Neuronal stem cell (in vitro differentiated cells): ENCODE data around the gene BMP6.
A peak's percentile ranks its signal among the peaks of the same experiment; 100 is the strongest.

Source experiments
- DNase-seq: peaks from one replicate; pipeline ENCODE4 v3.0.0-alpha.2; 2013; ENCODE audit warnings: low spot score
- H2AFZ ChIP-seq: one replicate; pipeline ENCODE4 v1.6.1; 2013; ENCODE audit warnings: mild to moderate bottlenecking, low read length, inconsistent platforms
- H2AK5ac ChIP-seq: 2 replicates; pipeline ENCODE4 v1.6.1; 2013; ENCODE audit warnings: low read depth, mild to moderate bottlenecking, inconsistent platforms, low read length, moderate library complexity, mixed read lengths
- H2BK120ac ChIP-seq: 2 replicates; pipeline ENCODE4 v1.6.1; 2013; ENCODE audit warnings: low read depth, mild to moderate bottlenecking, inconsistent platforms, low read length, moderate library complexity, mixed read lengths
- H2BK12ac ChIP-seq: one replicate; pipeline ENCODE4 v1.6.1; 2013; ENCODE audit warnings: low read length, inconsistent platforms
- H2BK15ac ChIP-seq: 2 replicates; pipeline ENCODE4 v1.6.1; 2013; ENCODE audit warnings: mild to moderate bottlenecking, low read length, inconsistent platforms, mixed read lengths
- H2BK5ac ChIP-seq: one replicate; pipeline ENCODE4 v1.6.1; 2013; ENCODE audit warnings: inconsistent platforms, mild to moderate bottlenecking, low read length, moderate library complexity
- H3K14ac ChIP-seq: one replicate; pipeline ENCODE4 v1.6.1; 2013; ENCODE audit warnings: low read length, inconsistent platforms
- H3K18ac ChIP-seq: 2 replicates; pipeline ENCODE4 v1.6.1; 2013; ENCODE audit warnings: low read length, inconsistent platforms
- H3K23ac ChIP-seq: 2 replicates; pipeline ENCODE4 v1.6.1; 2013; ENCODE audit warnings: low read depth, mild to moderate bottlenecking, mixed read lengths, low read length, inconsistent platforms; ENCODE audit not compliant: poor library complexity
- H3K27ac ChIP-seq: replicated peaks from 3 replicates; pipeline ENCODE4 v1.5.1; 2013; ENCODE audit warnings: low read length, inconsistent platforms
- H3K27me3 ChIP-seq, 3 experiments: 2 replicates each; pipeline ENCODE4 v1.6.1; 2013; ENCODE audit warnings: low read length in 3 of 3, mild to moderate bottlenecking in 2 of 3, inconsistent platforms in 1 of 3, low read depth in 1 of 3, mixed read lengths in 1 of 3, moderate library complexity in 1 of 3; ENCODE audit not compliant: control insufficient read depth in 3 of 3, insufficient read depth in 3 of 3
- H3K36me3 ChIP-seq, 2 donors: replicated peaks in 1 of 2; 2 replicates each; pipeline ENCODE4 v1.6.1; 2013; ENCODE audit warnings: low read length in 2 of 2; ENCODE audit not compliant: control insufficient read depth in 2 of 2, insufficient read depth in 2 of 2
- H3K4ac ChIP-seq: 2 replicates; pipeline ENCODE4 v1.6.1; 2013; ENCODE audit warnings: inconsistent platforms, mild to moderate bottlenecking, low read length, moderate library complexity
- H3K4me1 ChIP-seq, 2 donors: 1 replicate in 1 of 2; 2 replicates in 1 of 2; pipeline ENCODE4 v1.6.1; 2013; ENCODE audit warnings: low read length in 2 of 2, low read depth in 1 of 2; ENCODE audit not compliant: control insufficient read depth in 2 of 2, insufficient read depth in 1 of 2
- H3K4me2 ChIP-seq: one replicate; pipeline ENCODE4 v1.6.1; 2013; ENCODE audit warnings: mild to moderate bottlenecking, low read length, inconsistent platforms; ENCODE audit not compliant: insufficient read depth, poor library complexity, severe bottlenecking
- H3K4me3 ChIP-seq, 2 donors: 2 replicates each; pipeline ENCODE4 v1.5.1; 2013; ENCODE audit warnings: low read length in 2 of 2, mild to moderate bottlenecking in 2 of 2, inconsistent platforms in 1 of 2, moderate library complexity in 1 of 2
- H3K79me1 ChIP-seq: one replicate; pipeline ENCODE4 v1.6.1; 2013; ENCODE audit warnings: low read depth, mild to moderate bottlenecking, inconsistent platforms, low read length, moderate library complexity
- H3K9ac ChIP-seq: one replicate; pipeline ENCODE4 v1.6.1; 2013; ENCODE audit warnings: mild to moderate bottlenecking, low read depth, low read length, inconsistent platforms; ENCODE audit not compliant: poor library complexity
- H3K9me3 ChIP-seq, 2 donors: replicated peaks in 1 of 2; 2 replicates each; pipeline versions ENCODE3 to v1.6.1; 2013; ENCODE audit warnings: low read length in 2 of 2, mild to moderate bottlenecking in 2 of 2, inconsistent platforms in 1 of 2, low read depth in 1 of 2, mixed read lengths in 1 of 2, moderate library complexity in 1 of 2; ENCODE audit not compliant: control insufficient read depth in 2 of 2, insufficient read depth in 1 of 2
- H4K8ac ChIP-seq: one replicate; pipeline ENCODE4 v1.6.1; 2013; ENCODE audit warnings: low read depth, mild to moderate bottlenecking, inconsistent platforms, low read length, moderate library complexity
- H4K91ac ChIP-seq: one replicate; pipeline ENCODE4 v1.6.1; 2013; ENCODE audit warnings: low read length, low read depth, mild to moderate bottlenecking, inconsistent platforms; ENCODE audit not compliant: poor library complexity
- WGBS, 2 donors: extraction: QIAGEN DNeasy Blood & Tissue Kit; methylation state at CpG; one replicate each; pipeline ENCODE4 v1.1.7; 2013; ENCODE audit warnings: missing lambda C conversion rate in 2 of 2, mixed read lengths in 1 of 2; ENCODE audit not compliant: insufficient read length in 2 of 2, insufficient replicate concordance in 1 of 2; ENCODE audit errors: extremely low coverage in 2 of 2; 5-methylcytosine and 5-hydroxymethylcytosine counted together

The BMP6 gene

DNA sequence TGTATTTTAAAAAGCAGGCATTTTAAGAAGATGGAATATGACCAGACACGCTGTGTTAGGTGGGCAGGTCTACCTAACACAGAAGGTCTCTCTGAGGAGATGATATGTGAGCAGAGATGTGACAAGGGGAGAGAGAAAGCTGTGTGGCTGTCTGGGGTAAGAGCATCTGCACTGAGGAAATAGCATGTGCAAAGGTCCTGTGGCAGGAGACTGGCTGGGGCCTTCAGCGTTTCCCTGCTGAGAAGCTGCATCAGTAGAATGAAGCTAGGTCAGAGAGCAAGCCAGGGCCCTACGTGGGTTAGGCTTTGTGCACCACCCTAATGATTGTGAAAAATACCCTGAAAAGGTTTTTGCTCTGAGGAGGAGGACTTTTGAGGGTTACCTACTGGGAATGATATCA is 97.7 kb downstream of the BMP6 start:
- Histone ChIP-seq H3K9me3 (no peaks in the 10 kb centered on the region), H3K36me3 (no peaks in the 10 kb centered on the region), H3K79me1 (no peaks in the 10 kb centered on the region), H4K8ac (no peak overlapping the region), H3K9ac (no peak overlapping the region), H3K18ac (no peak overlapping the region), H4K91ac (no peak overlapping the region), H3K14ac (no peak overlapping the region), H2AFZ (no peak overlapping the region), H3K4me3 (no peak overlapping the region), H2AK5ac (no peak overlapping the region), H2BK12ac (no peak overlapping the region), H3K4me2 (no peak overlapping the region), H2BK120ac (no peak overlapping the region), H3K27me3 (peaks cover 0 to 30% (median 0%) of the 10 kb centered on the region in 3 experiments), H3K4ac (no peak overlapping the region), H3K23ac (no peak overlapping the region), H3K27ac (no peak overlapping the region), H3K4me1 (peaks cover 0 to 2% of the 10 kb centered on the region in 2 donors), H2BK15ac (no peak overlapping the region), H2BK5ac (no peak overlapping the region)
- no CpG with 5 or more reads among the region's 3 CpGs for WGBS, 2 donors
- DNase-seq: no peak

DNA sequence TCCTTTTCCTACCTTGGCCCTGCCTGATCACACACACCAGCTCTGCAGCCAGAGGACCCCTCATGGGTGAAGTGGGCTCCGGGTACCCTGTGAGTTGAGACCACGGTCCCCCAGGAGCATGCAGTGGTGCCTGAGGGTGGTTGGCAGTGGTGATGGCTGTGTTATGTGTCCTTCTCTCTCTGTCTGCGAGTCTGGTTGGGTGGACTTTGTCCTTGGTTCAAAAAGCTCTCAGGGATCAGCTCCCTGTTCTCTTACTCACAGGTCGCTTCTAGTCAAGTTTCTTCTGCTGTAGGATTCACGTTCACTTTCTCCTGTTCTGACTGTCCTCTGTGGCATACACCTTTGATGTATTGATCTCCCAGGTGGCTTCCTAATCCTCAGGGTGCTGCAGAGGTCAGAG is 100.1 kb downstream of the BMP6 start:
- no peak overlapping the region for H2BK15ac ChIP-seq
- H3K9me3 ChIP-seq: no peaks in the 10 kb centered on the region
- no peaks in the 10 kb centered on the region for H3K36me3 ChIP-seq
- H4K91ac ChIP-seq: no peak overlapping the region
- H3K9ac ChIP-seq: no peak overlapping the region
- H2BK5ac ChIP-seq: no peak overlapping the region
- no peak overlapping the region for H3K4me2 ChIP-seq
- no peak overlapping the region for H3K18ac ChIP-seq
- H3K4me3 ChIP-seq: no peak overlapping the region
- H3K14ac ChIP-seq: no peak overlapping the region
- H3K4me1 ChIP-seq: peaks cover 0 to 2% of the 10 kb centered on the region in 2 donors
- WGBS, 2 donors: no CpG with 5 or more reads among the region's 5 CpGs
- H3K4ac ChIP-seq: no peak overlapping the region
- H2BK120ac ChIP-seq: no peak overlapping the region
- no peak overlapping the region for H3K27ac ChIP-seq
- H2AK5ac ChIP-seq: no peak overlapping the region
- no peak overlapping the region for H2AFZ ChIP-seq
- DNase-seq: no peak
- peak overlapping the region; percentile 28 for H3K23ac ChIP-seq
- no peaks in the 10 kb centered on the region for H3K79me1 ChIP-seq
- peaks cover 0 to 16% (median 0%) of the 10 kb centered on the region in 3 experiments for H3K27me3 ChIP-seq
- no peak overlapping the region for H2BK12ac ChIP-seq
- no peak overlapping the region for H4K8ac ChIP-seq

DNA sequence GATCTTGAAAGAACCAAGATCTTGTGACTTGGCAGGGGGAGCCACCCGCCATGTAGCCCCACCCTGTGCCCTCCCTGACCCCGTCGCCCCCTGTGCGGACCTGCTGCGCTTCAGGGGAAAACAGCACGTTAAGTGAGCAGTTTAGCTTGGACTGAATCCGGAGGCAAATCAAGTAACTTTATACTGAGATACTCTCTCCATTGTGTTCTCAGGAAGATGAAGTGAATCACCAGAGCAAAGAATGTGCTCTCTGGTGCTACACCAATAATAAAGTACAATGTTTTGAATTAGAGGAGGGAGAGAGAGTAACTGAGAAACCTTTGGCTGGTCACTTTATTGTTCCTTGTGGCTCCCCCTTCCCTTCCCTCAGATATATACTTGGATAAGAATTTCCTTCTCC is 101.2 kb downstream of the BMP6 start:
- no peak overlapping the region for H3K4me2 ChIP-seq
- H4K8ac ChIP-seq: no peak overlapping the region
- H3K14ac ChIP-seq: no peak overlapping the region
- no peak overlapping the region for H3K9ac ChIP-seq
- WGBS, 2 donors: no CpG with 5 or more reads among the region's 7 CpGs
- H2BK12ac ChIP-seq: no peak overlapping the region
- DNase-seq: no peak
- H2BK15ac ChIP-seq: no peak overlapping the region
- H3K18ac ChIP-seq: peak overlapping the region; percentile 25
- no peaks in the 10 kb centered on the region for H3K36me3 ChIP-seq
- no peak overlapping the region for H3K23ac ChIP-seq
- H3K79me1 ChIP-seq: no peaks in the 10 kb centered on the region
- H3K27ac ChIP-seq: no peak overlapping the region
- H4K91ac ChIP-seq: no peak overlapping the region
- H2BK120ac ChIP-seq: no peak overlapping the region
- H3K27me3 ChIP-seq: peaks cover 0 to 15% (median 0%) of the 10 kb centered on the region in 3 experiments
- H2BK5ac ChIP-seq: no peak overlapping the region
- H2AK5ac ChIP-seq: no peak overlapping the region
- peaks cover 0 to 2% of the 10 kb centered on the region in 2 donors for H3K4me1 ChIP-seq
- no peaks in the 10 kb centered on the region for H3K9me3 ChIP-seq
- H2AFZ ChIP-seq: no peak overlapping the region
- no peak overlapping the region for H3K4me3 ChIP-seq
- H3K4ac ChIP-seq: no peak overlapping the region

DNA sequence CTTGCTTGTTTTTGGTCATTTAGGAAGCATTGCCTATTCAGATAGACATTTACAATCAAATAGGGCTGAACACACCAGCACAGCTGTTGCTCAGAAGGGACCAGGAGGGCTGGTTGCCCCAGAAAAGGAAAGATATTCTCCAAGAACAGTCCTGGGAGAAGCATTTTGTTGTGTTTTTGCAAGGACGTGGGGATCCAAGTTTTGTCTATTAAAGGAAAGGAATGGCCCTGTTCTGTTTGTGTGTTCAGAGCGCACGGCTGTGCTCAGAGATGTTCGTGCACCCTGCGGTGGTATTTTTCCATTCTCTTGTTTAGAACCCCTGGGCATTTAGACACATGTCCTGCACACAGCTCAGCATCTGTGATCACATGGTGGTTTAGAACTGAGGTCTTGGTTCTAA is 102.2 kb downstream of the BMP6 start:
- Histone ChIP-seq H3K9ac (no peak overlapping the region), H3K27ac (no peak overlapping the region), H4K91ac (no peak overlapping the region), H3K18ac (no peak overlapping the region), H3K27me3 (peaks cover 0 to 15% (median 0%) of the 10 kb centered on the region in 3 experiments), H2AFZ (no peak overlapping the region), H3K4me1 (peaks cover 0 to 2% of the 10 kb centered on the region in 2 donors), H2AK5ac (no peak overlapping the region), H3K4ac (no peak overlapping the region), H3K4me2 (no peak overlapping the region), H2BK120ac (no peak overlapping the region), H3K23ac (no peak overlapping the region), H3K14ac (no peak overlapping the region), H4K8ac (no peak overlapping the region), H3K36me3 (no peaks in the 10 kb centered on the region), H3K4me3 (no peak overlapping the region), H3K9me3 (no peaks in the 10 kb centered on the region), H2BK15ac (no peak overlapping the region), H2BK5ac (no peak overlapping the region), H2BK12ac (no peak overlapping the region), H3K79me1 (no peaks in the 10 kb centered on the region)
- no CpG with 5 or more reads among the region's 5 CpGs for WGBS, 2 donors
- DNase-seq: no peak
